ENCODE data around the gene PNLIPRP3.
"Not testable (repeated sequence)": the region's sequence is repeated elsewhere in the genome, so short reads cannot be mapped to it uniquely, and the experiment has no call there.

Gene PNLIPRP3

GRCh38 chr10:116427671-116428070, at the start of gene PNLIPRP3:
Gene PNLIPRP3, plus strand, starts transcription at chr10:116427847. Its CDS starts 166 bp downstream, at chr10:116428013.
- H3K9me3 ChIP-seq (ENCODE audit: severe bottlenecking), result no peaks in the 10 kb centered on the region
- ATAC-seq (ENCODE audit: low read depth), result peak; percentile 46
- H3K4me1 ChIP-seq (ENCODE audit: insufficient read depth, poor library complexity, severe bottlenecking), result peaks cover 41% of the 10 kb centered on the region
- no peak for TF ChIP-seq CTCF (IDR thresholded peaks at IDR 0.05; ENCODE audit: poor library complexity, severe bottlenecking)
- H3K4me3 ChIP-seq (ENCODE audit: severe bottlenecking), result peak within 1 kb of the TSS; percentile 28
- H3K27ac ChIP-seq (ENCODE audit: poor library complexity, severe bottlenecking), result peak within 1 kb of the TSS; percentile 90
- no peak for DNase-seq (ENCODE audit: low spot score)
- H3K36me3 ChIP-seq (ENCODE audit: low read depth), result peaks cover 5% of the 10 kb centered on the region; the same call in 1 of the 2 replicates
- H3K27me3 ChIP-seq (ENCODE audit: insufficient read depth, poor library complexity, severe bottlenecking), result no peaks in the 10 kb centered on the region

- TF ChIP-seq CTCF (IDR thresholded peaks at IDR 0.05; ENCODE audit: poor library complexity, severe bottlenecking), result no peak
- Histone ChIP-seq H3K27me3 (ENCODE audit: insufficient read depth, poor library complexity, severe bottlenecking) (no peaks in the 10 kb centered on the region), H3K4me1 (ENCODE audit: insufficient read depth, poor library complexity, severe bottlenecking) (no peaks in the 10 kb centered on the region), H3K27ac (ENCODE audit: poor library complexity, severe bottlenecking) (no peak overlapping the region), H3K36me3 (ENCODE audit: low read depth) (no peaks in the 10 kb centered on the region), H3K4me3 (ENCODE audit: severe bottlenecking) (no peak overlapping the region), H3K9me3 (ENCODE audit: severe bottlenecking) (no peaks in the 10 kb centered on the region)
- DNase-seq (ENCODE audit: low spot score), result no peak
- ATAC-seq (ENCODE audit: low read depth), result no peak
Observed at GRCh38 chr10:116382290-116382689, 45.4 kb upstream of the PNLIPRP3 start.

- ATAC-seq (ENCODE audit: low read depth) (no peak; the same call in 2 of the 3 replicates), DNase-seq (ENCODE audit: low spot score) (no peak)
- no peaks in the 10 kb centered on the region for H3K9me3 ChIP-seq (ENCODE audit: severe bottlenecking)
- H3K4me3 ChIP-seq (ENCODE audit: severe bottlenecking), result no peak overlapping the region
- no peaks in the 10 kb centered on the region for H3K27me3 ChIP-seq (ENCODE audit: insufficient read depth, poor library complexity, severe bottlenecking)
- no peak overlapping the region for H3K27ac ChIP-seq (ENCODE audit: poor library complexity, severe bottlenecking)
- H3K4me1 ChIP-seq (ENCODE audit: insufficient read depth, poor library complexity, severe bottlenecking), result no peaks in the 10 kb centered on the region
- no peak for TF ChIP-seq CTCF (IDR thresholded peaks at IDR 0.05; ENCODE audit: poor library complexity, severe bottlenecking)
- no peaks in the 10 kb centered on the region for H3K36me3 ChIP-seq (ENCODE audit: low read depth)
Observed at GRCh38 chr10:116385311-116385710, 42.3 kb upstream of the PNLIPRP3 start.

GRCh38 chr10:116385994-116386809, 41.4 kb upstream of the PNLIPRP3 start:
- no peaks in the 10 kb centered on the region for H3K36me3 ChIP-seq (ENCODE audit: low read depth)
- TF ChIP-seq CTCF (IDR thresholded peaks at IDR 0.05; ENCODE audit: poor library complexity, severe bottlenecking), result peak; percentile 83
- DNase-seq (ENCODE audit: low spot score) (no peak), ATAC-seq (ENCODE audit: low read depth) (no peak)
- H3K4me3 ChIP-seq (ENCODE audit: severe bottlenecking), result no peak overlapping the region
- H3K9me3 ChIP-seq (ENCODE audit: severe bottlenecking), result no peaks in the 10 kb centered on the region
- no peak overlapping the region for H3K27ac ChIP-seq (ENCODE audit: poor library complexity, severe bottlenecking)
- H3K4me1 ChIP-seq (ENCODE audit: insufficient read depth, poor library complexity, severe bottlenecking), result no peaks in the 10 kb centered on the region
- H3K27me3 ChIP-seq (ENCODE audit: insufficient read depth, poor library complexity, severe bottlenecking), result no peaks in the 10 kb centered on the region

GRCh38 chr10:116393246-116393831, 34.3 kb upstream of the PNLIPRP3 start:
- H3K36me3 ChIP-seq (ENCODE audit: low read depth); H3K27ac ChIP-seq (ENCODE audit: poor library complexity, severe bottlenecking); H3K9me3 ChIP-seq (ENCODE audit: severe bottlenecking); DNase-seq (ENCODE audit: low spot score); ATAC-seq (ENCODE audit: low read depth); H3K4me1 ChIP-seq (ENCODE audit: insufficient read depth, poor library complexity, severe bottlenecking); H3K27me3 ChIP-seq (ENCODE audit: insufficient read depth, poor library complexity, severe bottlenecking); H3K4me3 ChIP-seq (ENCODE audit: severe bottlenecking): not testable (repeated sequence)
